Effector memory CD8-positive, alpha-beta T cell (primary cell): ENCODE data around the gene RTN4R.
"Not testable (repeated sequence)": the region's sequence is repeated elsewhere in the genome, so short reads cannot be mapped to it uniquely, and the experiment has no call there.

Experiments
- ATAC-seq: fragments of 150-1000 bp; cut with Tn5 transposase; replicated peaks from 2 replicates; pipeline ENCODE4 v1.10.0; 2021; ENCODE audit warnings: mild to moderate bottlenecking, moderate library complexity
- DNase-seq, 3 experiments: peaks; one replicate each; pipeline ENCODE4 v3.0.0; 2021
- H3K27ac Mint-ChIP-seq, 2 donors: one replicate each; pipeline ENCODE4 v1.8.0; 2022; ENCODE audit warnings: mild to moderate bottlenecking in 2 of 2, mixed read lengths in 2 of 2, moderate library complexity in 2 of 2
- H3K27me3 Mint-ChIP-seq, 2 donors: one replicate each; pipeline ENCODE4 v1.8.0; 2022; ENCODE audit warnings: mixed read lengths in 2 of 2
- H3K36me3 Mint-ChIP-seq: one replicate; pipeline ENCODE4 v1.8.0; 2022; ENCODE audit warnings: mild to moderate bottlenecking, moderate library complexity, mixed read lengths; ENCODE audit not compliant: insufficient read depth
- H3K4me1 Mint-ChIP-seq, 2 donors: one replicate each; pipeline ENCODE4 v1.8.0; 2022; ENCODE audit warnings: low read depth in 2 of 2, mixed read lengths in 2 of 2
- H3K4me3 Mint-ChIP-seq, 2 donors: one replicate each; pipeline ENCODE4 v1.8.0; 2022; ENCODE audit warnings: mild to moderate bottlenecking in 2 of 2, mixed read lengths in 2 of 2, moderate library complexity in 2 of 2
- H3K9me3 Mint-ChIP-seq, 2 donors: one replicate each; pipeline ENCODE4 v1.8.0; 2022; ENCODE audit warnings: mixed read lengths in 2 of 2

RTN4R gene

GRCh38 chr22:20286312-20286660 lies 18.2 kb upstream of the RTN4R start:
- not testable (repeated sequence) for H3K4me1 Mint-ChIP-seq, H3K36me3 Mint-ChIP-seq, H3K27ac Mint-ChIP-seq, H3K4me3 Mint-ChIP-seq, H3K9me3 Mint-ChIP-seq, DNase-seq
- peak; percentile 5 for ATAC-seq
- peaks cover 0 to 22% of the 10 kb centered on the region in 2 donors for H3K27me3 Mint-ChIP-seq

GRCh38 chr22:20285473-20286311 lies 17.6 kb upstream of the RTN4R start:
- not testable (repeated sequence) for H3K4me3 Mint-ChIP-seq, H3K9me3 Mint-ChIP-seq, H3K36me3 Mint-ChIP-seq, H3K27ac Mint-ChIP-seq, H3K4me1 Mint-ChIP-seq
- ATAC-seq (peak; percentile 92), DNase-seq (peak; percentile 80 to 85 (median 85))
- peaks cover 0 to 20% of the 10 kb centered on the region in 2 donors for H3K27me3 Mint-ChIP-seq

GRCh38 chr22:20284471-20285086 lies 16.5 kb upstream of the RTN4R start:
- no peak overlapping the region for H3K27ac Mint-ChIP-seq
- DNase-seq = no peak
- peaks cover 4 to 16% of the 10 kb centered on the region in 2 donors for H3K27me3 Mint-ChIP-seq
- peaks cover under 1 to 1% of the 10 kb centered on the region in 2 donors for H3K4me1 Mint-ChIP-seq
- H3K4me3 Mint-ChIP-seq = no peak overlapping the region
- no peaks in the 10 kb centered on the region for H3K36me3 Mint-ChIP-seq
- no peak for ATAC-seq
- H3K9me3 Mint-ChIP-seq = no peaks in the 10 kb centered on the region

GRCh38 chr22:20283674-20284066 lies 15.6 kb upstream of the RTN4R start:
- ATAC-seq = no peak
- Mint-ChIP-seq H3K27ac (peak overlapping the region in 1 of 2 donors; percentile 8), H3K4me1 (peaks cover 1 to 4% of the 10 kb centered on the region in 2 donors), H3K27me3 (peaks cover 7 to 21% of the 10 kb centered on the region in 2 donors), H3K4me3 (no peak overlapping the region), H3K9me3 (no peaks in the 10 kb centered on the region), H3K36me3 (no peaks in the 10 kb centered on the region)
- no peak for DNase-seq

GRCh38 chr22:20282901-20283673 lies 15.0 kb upstream of the RTN4R start:
- ATAC-seq = no peak
- Mint-ChIP-seq H3K4me1 (peaks cover 1 to 4% of the 10 kb centered on the region in 2 donors), H3K27me3 (peaks cover 7 to 21% of the 10 kb centered on the region in 2 donors), H3K36me3 (no peaks in the 10 kb centered on the region), H3K27ac (no peak overlapping the region), H3K9me3 (no peaks in the 10 kb centered on the region), H3K4me3 (no peak overlapping the region)
- DNase-seq = no peak

- DNase-seq = no peak
- Mint-ChIP-seq H3K9me3 (no peaks in the 10 kb centered on the region), H3K4me3 (no peak overlapping the region), H3K27ac (no peak overlapping the region), H3K4me1 (peaks cover 1 to 4% of the 10 kb centered on the region in 2 donors), H3K36me3 (no peaks in the 10 kb centered on the region), H3K27me3 (peaks cover 7 to 17% of the 10 kb centered on the region in 2 donors)
- ATAC-seq = no peak
Measured at GRCh38 chr22:20281891-20282290, 13.8 kb upstream of the RTN4R start.

- H3K27me3 Mint-ChIP-seq = peaks cover 7 to 13% of the 10 kb centered on the region in 2 donors
- not testable (repeated sequence) for H3K27ac Mint-ChIP-seq, ATAC-seq, H3K9me3 Mint-ChIP-seq, H3K36me3 Mint-ChIP-seq, H3K4me1 Mint-ChIP-seq, DNase-seq, H3K4me3 Mint-ChIP-seq
Measured at GRCh38 chr22:20281473-20281872, 13.4 kb upstream of the RTN4R start.

- Mint-ChIP-seq H3K27ac (no peak overlapping the region), H3K27me3 (peaks cover 7 to 11% of the 10 kb centered on the region in 2 donors), H3K4me3 (no peak overlapping the region), H3K36me3 (peaks cover 3% of the 10 kb centered on the region), H3K9me3 (no peaks in the 10 kb centered on the region), H3K4me1 (peaks cover 1 to 4% of the 10 kb centered on the region in 2 donors)
- ATAC-seq = no peak
- DNase-seq = no peak
Measured at GRCh38 chr22:20280866-20281265, 12.7 kb upstream of the RTN4R start.

- DNase-seq, ATAC-seq, H3K36me3 Mint-ChIP-seq, H3K27ac Mint-ChIP-seq, H3K4me3 Mint-ChIP-seq, H3K9me3 Mint-ChIP-seq, H3K4me1 Mint-ChIP-seq: not testable (repeated sequence)
- H3K27me3 Mint-ChIP-seq = peaks cover 7 to 11% of the 10 kb centered on the region in 2 donors
Measured at GRCh38 chr22:20280163-20280562, 12.0 kb upstream of the RTN4R start.

GRCh38 chr22:20279662-20280134 lies 11.6 kb upstream of the RTN4R start:
- Mint-ChIP-seq H3K4me3 (no peak overlapping the region), H3K27ac (no peak overlapping the region), H3K9me3 (no peaks in the 10 kb centered on the region), H3K27me3 (peaks cover 7 to 11% of the 10 kb centered on the region in 2 donors), H3K36me3 (peaks cover 3% of the 10 kb centered on the region), H3K4me1 (peaks cover 1 to 4% of the 10 kb centered on the region in 2 donors)
- ATAC-seq = no peak
- DNase-seq = no peak

- H3K4me1 Mint-ChIP-seq, H3K9me3 Mint-ChIP-seq, H3K4me3 Mint-ChIP-seq, ATAC-seq, H3K36me3 Mint-ChIP-seq, DNase-seq, H3K27ac Mint-ChIP-seq: not testable (repeated sequence)
- peaks cover 7 to 11% of the 10 kb centered on the region in 2 donors for H3K27me3 Mint-ChIP-seq
Measured at GRCh38 chr22:20278726-20279490, 10.8 kb upstream of the RTN4R start.

GRCh38 chr22:20277936-20278635 lies 10.0 kb upstream of the RTN4R start:
- not testable (repeated sequence) for ATAC-seq, H3K4me3 Mint-ChIP-seq, H3K9me3 Mint-ChIP-seq, H3K36me3 Mint-ChIP-seq, H3K27ac Mint-ChIP-seq, DNase-seq, H3K4me1 Mint-ChIP-seq
- peaks cover 7 to 11% of the 10 kb centered on the region in 2 donors for H3K27me3 Mint-ChIP-seq
